Right lobe of liver (tissue), 4 donors: ENCODE results near the gene TMEM53.

Source experiments
- POLR2A ChIP-seq: fragments of 450-650 bp; IDR thresholded peaks from one replicate; pipeline ENCODE4 v1.6.1; 2017; ENCODE audit warnings: antibody characterized with exemption, mild to moderate bottlenecking
- TF ChIP-seq, protein P1 (sequence below), 4 donors: fragments of 200-600 bp in 3 of 4; fragments of 450-650 bp in 1 of 4; IDR thresholded peaks; one replicate each; pipeline versions ENCODE4 v1.5.1 to v1.8.0; 2016 to 2022; ENCODE audit warnings: antibody characterized with exemption in 4 of 4, mild to moderate bottlenecking in 2 of 4
- donor health status: DM: no; HTN: no; CAD: no.
- donor health status: DM: no; HTN: no; CAD: no.
- donor health status: DM: no; HTN: yes; CAD: no.

DNA sequence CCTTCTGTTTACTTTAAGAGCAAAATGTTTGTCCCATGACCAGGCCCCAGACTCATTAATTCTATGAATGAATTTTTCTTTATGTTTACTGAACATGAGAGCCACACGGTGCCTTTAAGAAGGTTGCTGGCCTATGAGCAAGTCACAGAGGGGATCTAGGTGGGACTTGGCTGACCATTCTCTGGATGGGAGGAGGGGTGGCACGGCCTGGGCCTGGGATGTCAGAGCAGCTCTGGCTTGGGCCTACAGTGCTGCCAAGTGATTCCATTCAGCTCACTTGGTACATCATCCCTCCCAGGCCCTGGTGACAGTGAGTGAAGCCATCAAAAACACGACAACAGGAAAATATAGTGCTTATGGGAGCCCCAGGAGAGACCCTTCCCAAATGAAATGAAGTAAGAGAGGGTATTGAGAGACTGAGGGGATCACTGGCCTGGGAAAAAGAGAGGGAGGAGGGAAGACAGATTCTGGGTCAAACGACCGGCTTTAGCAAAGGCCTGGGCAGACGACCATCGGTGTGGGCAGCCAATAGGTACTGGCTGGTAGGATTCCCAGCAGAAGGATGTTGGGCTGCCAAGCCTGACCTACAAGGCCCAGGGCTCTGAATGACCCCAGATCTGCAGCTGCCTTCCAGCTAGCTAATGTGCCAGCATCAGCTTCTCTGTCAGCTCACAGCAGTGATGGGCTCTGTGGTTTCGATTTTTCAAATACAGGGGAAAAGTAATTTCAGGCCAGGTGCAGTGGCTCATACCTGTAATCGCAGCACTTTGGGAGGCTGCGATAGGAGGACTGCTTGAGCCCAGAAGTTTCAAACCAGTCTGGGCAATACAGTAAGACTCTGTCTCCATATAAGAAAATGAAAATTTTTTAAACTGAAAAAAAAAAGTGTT is 3.3 kb downstream of the TMEM53 start:
- TF ChIP-seq, protein P1, sequence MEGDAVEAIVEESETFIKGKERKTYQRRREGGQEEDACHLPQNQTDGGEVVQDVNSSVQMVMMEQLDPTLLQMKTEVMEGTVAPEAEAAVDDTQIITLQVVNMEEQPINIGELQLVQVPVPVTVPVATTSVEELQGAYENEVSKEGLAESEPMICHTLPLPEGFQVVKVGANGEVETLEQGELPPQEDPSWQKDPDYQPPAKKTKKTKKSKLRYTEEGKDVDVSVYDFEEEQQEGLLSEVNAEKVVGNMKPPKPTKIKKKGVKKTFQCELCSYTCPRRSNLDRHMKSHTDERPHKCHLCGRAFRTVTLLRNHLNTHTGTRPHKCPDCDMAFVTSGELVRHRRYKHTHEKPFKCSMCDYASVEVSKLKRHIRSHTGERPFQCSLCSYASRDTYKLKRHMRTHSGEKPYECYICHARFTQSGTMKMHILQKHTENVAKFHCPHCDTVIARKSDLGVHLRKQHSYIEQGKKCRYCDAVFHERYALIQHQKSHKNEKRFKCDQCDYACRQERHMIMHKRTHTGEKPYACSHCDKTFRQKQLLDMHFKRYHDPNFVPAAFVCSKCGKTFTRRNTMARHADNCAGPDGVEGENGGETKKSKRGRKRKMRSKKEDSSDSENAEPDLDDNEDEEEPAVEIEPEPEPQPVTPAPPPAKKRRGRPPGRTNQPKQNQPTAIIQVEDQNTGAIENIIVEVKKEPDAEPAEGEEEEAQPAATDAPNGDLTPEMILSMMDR (IDR thresholded peaks at IDR 0.05), result no peak
- no peak for TF ChIP-seq POLR2A
